NCI-H2107 treated with DMSO at 0.1 percent for 48 hours (cell line): ENCODE measurements around the gene SORCS1.
"Not testable (repeated sequence)": the region's sequence is repeated elsewhere in the genome, so short reads cannot be mapped to it uniquely, and the experiment has no call there.

ENCODE experiments used
- DNase-seq: peaks from one replicate; lab custom pipeline; 2025; ENCODE audit not compliant: unreplicated experiment; lab: John Stamatoyannopoulos, UW

SORCS1 gene

GRCh38 chr10:106952033-106952432 lies 212.5 kb downstream of the SORCS1 start:
- no peak for DNase-seq

GRCh38 chr10:106949680-106950478 lies 214.6 kb downstream of the SORCS1 start:
- DNase-seq: no peak

- no peak for DNase-seq
These were observed 216.9 kb downstream of the SORCS1 start for GRCh38 chr10:106947643-106948042.

GRCh38 chr10:106942035-106942662 lies 222.4 kb downstream of the SORCS1 start:
- DNase-seq: no peak

- no peak for DNase-seq
These were observed 223.0 kb downstream of the SORCS1 start for GRCh38 chr10:106941297-106942034.

GRCh38 chr10:106938513-106938912 lies 226.0 kb downstream of the SORCS1 start:
- no peak for DNase-seq

- no peak for DNase-seq
These were observed 228.5 kb downstream of the SORCS1 start for GRCh38 chr10:106935978-106936451.

GRCh38 chr10:106931853-106932249 lies 232.7 kb downstream of the SORCS1 start:
- DNase-seq: no peak

GRCh38 chr10:106931159-106931852 lies 233.2 kb downstream of the SORCS1 start:
- DNase-seq: no peak

- DNase-seq: no peak
These were observed 233.8 kb downstream of the SORCS1 start for GRCh38 chr10:106930751-106931150.

- DNase-seq: no peak
These were observed 235.1 kb downstream of the SORCS1 start for GRCh38 chr10:106929291-106929895.

GRCh38 chr10:106928151-106928550 lies 236.4 kb downstream of the SORCS1 start:
- DNase-seq: not testable (repeated sequence)

GRCh38 chr10:106925191-106925590 lies 239.3 kb downstream of the SORCS1 start:
- no peak for DNase-seq

GRCh38 chr10:106920538-106920937 lies 244.0 kb downstream of the SORCS1 start:
- DNase-seq: no peak

GRCh38 chr10:106919871-106920282 lies 244.6 kb downstream of the SORCS1 start:
- no peak for DNase-seq

- no peak for DNase-seq
These were observed 247.0 kb downstream of the SORCS1 start for GRCh38 chr10:106917452-106918055.

- DNase-seq: no peak
These were observed 250.5 kb downstream of the SORCS1 start for GRCh38 chr10:106914016-106914415.

- DNase-seq: no peak
These were observed 251.2 kb downstream of the SORCS1 start for GRCh38 chr10:106913348-106913747.

- no peak for DNase-seq
These were observed 253.4 kb downstream of the SORCS1 start for GRCh38 chr10:106911096-106911495.

- DNase-seq: no peak
These were observed 253.8 kb downstream of the SORCS1 start for GRCh38 chr10:106910666-106911065.
